HepG2 (cell line): ENCODE results near the gene PPY. TPM values are rescaled to one million over a fixed set of nuclear protein-coding genes. Genes with fewer than 3 reads are reported as not detected.

ENCODE experiments used
- CBX5 ChIP-seq: sonication (generic); formaldehyde crosslinking; IDR thresholded peaks from 2 replicates; pipeline ENCODE4 v1.4.0; 2020; ENCODE audit warnings: missing genetic modification reagents, borderline replicate concordance
- HIC2 ChIP-seq: sonication (generic); formaldehyde crosslinking; IDR thresholded peaks from 2 replicates; pipeline ENCODE4 v1.9.0; 2022; ENCODE audit warnings: low read depth, missing genetic modification reagents
- NBN ChIP-seq: fragments of 450-650 bp; conservative IDR thresholded peaks from 2 replicates; pipeline ENCODE4 v1.6.1; 2017
- PAWR ChIP-seq: sonication (generic); formaldehyde crosslinking; IDR thresholded peaks from 2 replicates; pipeline ENCODE4 v1.4.0; 2020; ENCODE audit warnings: missing genetic modification reagents, mild to moderate bottlenecking, borderline replicate concordance
- SALL2 ChIP-seq: sonication (generic); formaldehyde crosslinking; IDR thresholded peaks from 2 replicates; pipeline ENCODE4 v1.8.1; 2023; ENCODE audit warnings: mild to moderate bottlenecking, missing genetic modification reagents, inconsistent platforms
- TBP ChIP-seq: sonication (generic); formaldehyde crosslinking; IDR thresholded peaks from 2 replicates; pipeline ENCODE4 v1.5.0; 2020; ENCODE audit warnings: missing genetic modification reagents
- ZFY ChIP-seq: sonication (generic); formaldehyde crosslinking; IDR thresholded peaks from 2 replicates; pipeline ENCODE4 v1.4.0; 2020; ENCODE audit warnings: missing genetic modification reagents
- ZNF280D ChIP-seq: sonication (generic); formaldehyde crosslinking; IDR thresholded peaks from 2 replicates; pipeline ENCODE4 v1.5.1; 2020; ENCODE audit warnings: mild to moderate bottlenecking, missing genetic modification reagents
- ZNF34 ChIP-seq: sonication (generic); formaldehyde crosslinking; IDR thresholded peaks from 2 replicates; pipeline ENCODE4 v1.4.0; 2020; ENCODE audit warnings: mild to moderate bottlenecking, missing genetic modification reagents, borderline replicate concordance
- ZNF780A ChIP-seq: sonication (generic); formaldehyde crosslinking; IDR thresholded peaks from 2 replicates; pipeline ENCODE4 v1.8.0; 2022; ENCODE audit warnings: mild to moderate bottlenecking, missing genetic modification reagents, moderate library complexity
- ZNF83 ChIP-seq: sonication (generic); formaldehyde crosslinking; IDR thresholded peaks from 2 replicates; pipeline ENCODE4 v1.4.0; 2020; ENCODE audit warnings: missing genetic modification reagents, mild to moderate bottlenecking, borderline replicate concordance
- ZSCAN25 ChIP-seq: sonication (generic); formaldehyde crosslinking; IDR thresholded peaks from 2 replicates; pipeline ENCODE4 v1.8.0; 2022; ENCODE audit warnings: mild to moderate bottlenecking, missing genetic modification reagents
- polyA plus RNA-seq, 8 experiments: library from polyadenylated mRNA; depleted of rRNA in 3 of 8; stranded (reverse) in 7 of 8; unstranded in 1 of 8; fragments of >200 nt; fragmentation: Illumina TruSeq in 4 of 8; extraction: Trizol in 4 of 8; gene quantifications; 2 replicates each; pipeline versions ENCODE4 v1.2.1 to v1.2.3, GENCODE V29; 2011 to 2016; ENCODE audit warnings: low read depth in 4 of 8, missing spikeins in 1 of 8, mixed read lengths in 1 of 8; ENCODE audit not compliant: insufficient read depth in 1 of 8
- total RNA-seq, 5 experiments: library from RNA; depleted of rRNA; stranded (reverse); fragments of >200 nt; fragmentation: Illumina TruSeq; extraction: Trizol; gene quantifications; 2 replicates each; pipeline ENCODE4 v1.2.3, GENCODE V29; 2016; ENCODE audit warnings: low read depth in 1 of 5
- TF ChIP-seq, protein P1 (sequence below): sonication (generic); formaldehyde crosslinking; IDR thresholded peaks from 2 replicates; pipeline ENCODE4 v1.4.0; 2020; ENCODE audit warnings: missing genetic modification reagents, borderline replicate concordance
- TF ChIP-seq, protein P2 (sequence below): sonication (generic); formaldehyde crosslinking; conservative IDR thresholded peaks from 2 replicates; pipeline ENCODE4 v1.4.0; 2020; ENCODE audit warnings: missing genetic modification reagents
- TF ChIP-seq, protein P3 (sequence below): sonication (generic); formaldehyde crosslinking; IDR thresholded peaks from 2 replicates; pipeline ENCODE4 v1.5.0; 2020; ENCODE audit warnings: mild to moderate bottlenecking, missing genetic modification reagents

Gene PPY
- total and polyA plus RNA-seq, 2 of the 13 experiments (the other 11 are each of a cell fraction or from before 2014, with no cell fraction given): not detected

DNA sequence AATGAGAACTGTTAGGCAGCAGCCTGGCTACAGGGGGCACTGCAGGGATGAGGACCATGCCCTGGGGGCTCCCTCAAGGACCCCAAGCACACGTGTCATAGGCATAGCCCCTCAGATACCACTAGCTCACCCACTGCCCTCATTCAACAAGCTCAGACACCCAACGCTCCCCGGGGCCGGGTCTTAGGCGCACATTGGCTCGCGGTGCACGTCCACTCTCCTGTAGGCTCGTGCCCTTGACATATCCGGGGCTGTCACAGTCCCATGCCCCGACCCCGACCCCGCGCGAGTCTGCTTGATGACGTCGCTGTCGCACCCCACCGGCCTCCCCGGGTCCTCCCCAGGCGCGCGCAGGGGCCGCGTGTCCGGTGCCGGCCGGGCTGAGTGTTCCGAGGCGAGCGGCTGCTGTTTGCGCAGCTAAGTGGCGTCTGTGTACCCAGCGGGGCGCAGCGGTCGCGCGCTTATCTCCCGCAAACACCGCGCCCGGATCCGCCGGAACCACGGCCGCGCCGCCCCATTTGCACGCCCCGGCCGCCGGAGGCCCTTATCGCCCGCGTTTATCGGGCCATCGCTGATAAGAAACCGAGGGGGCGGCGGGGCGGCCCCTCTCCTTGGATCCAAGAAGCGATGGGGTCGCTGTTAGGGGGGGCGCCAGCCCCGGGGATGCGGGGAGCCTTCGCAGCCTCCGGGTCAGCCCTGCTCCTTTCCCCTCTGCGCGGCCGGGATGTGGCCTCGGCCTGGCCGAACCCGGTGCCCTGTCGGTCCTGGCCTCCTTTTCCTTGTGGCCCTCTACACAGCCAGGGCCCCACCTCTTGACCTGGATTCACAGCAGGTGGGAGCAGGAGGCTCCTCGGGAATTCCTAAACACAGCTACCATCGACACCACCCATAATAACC, 41.5 kb upstream of the PPY start (continued):
- TF ChIP-seq TBP (CRISPR knock-in tag): no peak
- TF ChIP-seq ZSCAN25: 0 out of 2 replicates have a peak, but pooled peaks have one; percentile 34
- TF ChIP-seq ZNF280D: no peak
- TF ChIP-seq, protein P1, sequence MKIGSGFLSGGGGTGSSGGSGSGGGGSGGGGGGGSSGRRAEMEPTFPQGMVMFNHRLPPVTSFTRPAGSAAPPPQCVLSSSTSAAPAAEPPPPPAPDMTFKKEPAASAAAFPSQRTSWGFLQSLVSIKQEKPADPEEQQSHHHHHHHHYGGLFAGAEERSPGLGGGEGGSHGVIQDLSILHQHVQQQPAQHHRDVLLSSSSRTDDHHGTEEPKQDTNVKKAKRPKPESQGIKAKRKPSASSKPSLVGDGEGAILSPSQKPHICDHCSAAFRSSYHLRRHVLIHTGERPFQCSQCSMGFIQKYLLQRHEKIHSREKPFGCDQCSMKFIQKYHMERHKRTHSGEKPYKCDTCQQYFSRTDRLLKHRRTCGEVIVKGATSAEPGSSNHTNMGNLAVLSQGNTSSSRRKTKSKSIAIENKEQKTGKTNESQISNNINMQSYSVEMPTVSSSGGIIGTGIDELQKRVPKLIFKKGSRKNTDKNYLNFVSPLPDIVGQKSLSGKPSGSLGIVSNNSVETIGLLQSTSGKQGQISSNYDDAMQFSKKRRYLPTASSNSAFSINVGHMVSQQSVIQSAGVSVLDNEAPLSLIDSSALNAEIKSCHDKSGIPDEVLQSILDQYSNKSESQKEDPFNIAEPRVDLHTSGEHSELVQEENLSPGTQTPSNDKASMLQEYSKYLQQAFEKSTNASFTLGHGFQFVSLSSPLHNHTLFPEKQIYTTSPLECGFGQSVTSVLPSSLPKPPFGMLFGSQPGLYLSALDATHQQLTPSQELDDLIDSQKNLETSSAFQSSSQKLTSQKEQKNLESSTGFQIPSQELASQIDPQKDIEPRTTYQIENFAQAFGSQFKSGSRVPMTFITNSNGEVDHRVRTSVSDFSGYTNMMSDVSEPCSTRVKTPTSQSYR (CRISPR knock-in tag): no peak
- no peak for TF ChIP-seq PAWR
- TF ChIP-seq ZFY (CRISPR knock-in tag): peak; percentile 68
- TF ChIP-seq, protein P2, sequence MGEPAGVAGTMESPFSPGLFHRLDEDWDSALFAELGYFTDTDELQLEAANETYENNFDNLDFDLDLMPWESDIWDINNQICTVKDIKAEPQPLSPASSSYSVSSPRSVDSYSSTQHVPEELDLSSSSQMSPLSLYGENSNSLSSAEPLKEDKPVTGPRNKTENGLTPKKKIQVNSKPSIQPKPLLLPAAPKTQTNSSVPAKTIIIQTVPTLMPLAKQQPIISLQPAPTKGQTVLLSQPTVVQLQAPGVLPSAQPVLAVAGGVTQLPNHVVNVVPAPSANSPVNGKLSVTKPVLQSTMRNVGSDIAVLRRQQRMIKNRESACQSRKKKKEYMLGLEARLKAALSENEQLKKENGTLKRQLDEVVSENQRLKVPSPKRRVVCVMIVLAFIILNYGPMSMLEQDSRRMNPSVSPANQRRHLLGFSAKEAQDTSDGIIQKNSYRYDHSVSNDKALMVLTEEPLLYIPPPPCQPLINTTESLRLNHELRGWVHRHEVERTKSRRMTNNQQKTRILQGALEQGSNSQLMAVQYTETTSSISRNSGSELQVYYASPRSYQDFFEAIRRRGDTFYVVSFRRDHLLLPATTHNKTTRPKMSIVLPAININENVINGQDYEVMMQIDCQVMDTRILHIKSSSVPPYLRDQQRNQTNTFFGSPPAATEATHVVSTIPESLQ (CRISPR knock-in tag): no peak
- no peak; the same call in 1 of the 2 replicates for TF ChIP-seq CBX5
- no peak for TF ChIP-seq ZNF780A (CRISPR knock-in tag)
- peak; percentile 85; the same call in 1 of the 2 replicates for TF ChIP-seq ZNF83 (CRISPR knock-in tag)
- TF ChIP-seq ZNF34 (CRISPR knock-in tag): no peak
- TF ChIP-seq NBN: no peak
- TF ChIP-seq, protein P3, sequence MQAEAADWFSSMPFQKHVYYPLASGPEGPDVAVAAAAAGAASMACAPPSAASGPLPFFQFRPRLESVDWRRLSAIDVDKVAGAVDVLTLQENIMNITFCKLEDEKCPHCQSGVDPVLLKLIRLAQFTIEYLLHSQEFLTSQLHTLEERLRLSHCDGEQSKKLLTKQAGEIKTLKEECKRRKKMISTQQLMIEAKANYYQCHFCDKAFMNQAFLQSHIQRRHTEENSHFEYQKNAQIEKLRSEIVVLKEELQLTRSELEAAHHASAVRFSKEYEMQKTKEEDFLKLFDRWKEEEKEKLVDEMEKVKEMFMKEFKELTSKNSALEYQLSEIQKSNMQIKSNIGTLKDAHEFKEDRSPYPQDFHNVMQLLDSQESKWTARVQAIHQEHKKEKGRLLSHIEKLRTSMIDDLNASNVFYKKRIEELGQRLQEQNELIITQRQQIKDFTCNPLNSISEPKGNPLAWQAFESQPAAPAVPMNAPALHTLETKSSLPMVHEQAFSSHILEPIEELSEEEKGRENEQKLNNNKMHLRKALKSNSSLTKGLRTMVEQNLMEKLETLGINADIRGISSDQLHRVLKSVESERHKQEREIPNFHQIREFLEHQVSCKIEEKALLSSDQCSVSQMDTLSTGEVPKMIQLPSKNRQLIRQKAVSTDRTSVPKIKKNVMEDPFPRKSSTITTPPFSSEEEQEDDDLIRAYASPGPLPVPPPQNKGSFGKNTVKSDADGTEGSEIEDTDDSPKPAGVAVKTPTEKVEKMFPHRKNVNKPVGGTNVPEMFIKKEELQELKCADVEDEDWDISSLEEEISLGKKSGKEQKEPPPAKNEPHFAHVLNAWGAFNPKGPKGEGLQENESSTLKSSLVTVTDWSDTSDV (CRISPR knock-in tag): no peak
- TF ChIP-seq SALL2 (CRISPR knock-in tag): peak; percentile 79; the same call in 1 of the 2 replicates
- TF ChIP-seq HIC2 (CRISPR knock-in tag): peak; percentile 75
